ENCODE results near the gene ARHGAP35. TPM values are rescaled to one million over a fixed set of nuclear protein-coding genes. Genes with fewer than 3 reads are reported as not detected.
A peak's percentile ranks its signal among the peaks of the same experiment; 100 is the strongest.
"Not testable (repeated sequence)": the region's sequence is repeated elsewhere in the genome, so short reads cannot be mapped to it uniquely, and the experiment has no call there.

ARHGAP35 gene
- total RNA-seq, 4 donors from 2014 or later, result 42.9 to 109 (median 57.6) TPM

- no peaks in the 10 kb centered on the region for H3K9me3 ChIP-seq
- H3K4me1 ChIP-seq, result peaks cover 0 to 31% (median 9%) of the 10 kb centered on the region in 3 donors
- WGBS, 2 donors (ENCODE audit: low coverage in 1 of 2), result 33 to 36% methylated on average over 1 to 5 of the region's 5 CpGs
- H3K36me3 ChIP-seq, result peaks cover 0 to 29% of the 10 kb centered on the region in 2 donors
- H3K27me3 ChIP-seq, result no peaks in the 10 kb centered on the region
- no peak for TF ChIP-seq POLR2AphosphoS5 (IDR thresholded peaks at IDR 0.05)
- no peak for TF ChIP-seq CTCF (IDR thresholded peaks at IDR 0.05)
- TF ChIP-seq EP300 (IDR thresholded peaks at IDR 0.05), result no peak
- no peak for TF ChIP-seq POLR2A (IDR thresholded peaks at IDR 0.05)
- ATAC-seq, result no peak
- H3K27ac ChIP-seq, result peak overlapping the region in 3 of 4 donors; percentile 88 to 91 (median 90)
- peak overlapping the region; percentile 72 for H3K4me3 ChIP-seq
Measured at GRCh38 chr19:46849610-46850009, 11.2 kb upstream of the ARHGAP35 start.

- H3K27ac ChIP-seq, result peak within 1 kb of the TSS; percentile 64 to 91 (median 89)
- H3K4me3 ChIP-seq, result peak within 1 kb of the TSS; percentile 72
- 0 to 1% methylated on average over 15 to 21 of the region's 53 CpGs for WGBS, 2 donors (ENCODE audit: low coverage in 1 of 2)
- H3K4me1 ChIP-seq, result peaks cover 0 to 32% (median 10%) of the 10 kb centered on the region in 3 donors
- H3K9me3 ChIP-seq, result no peaks in the 10 kb centered on the region
- peak; percentile 96 for ATAC-seq
- peaks cover 0 to 20% of the 10 kb centered on the region in 2 donors for H3K36me3 ChIP-seq
- no peaks in the 10 kb centered on the region for H3K27me3 ChIP-seq
- TF ChIP-seq EP300 (IDR thresholded peaks at IDR 0.05), result no peak
- TF ChIP-seq POLR2A (IDR thresholded peaks at IDR 0.05), result peak; percentile 60 to 61
- peak; percentile 62 for TF ChIP-seq POLR2AphosphoS5 (IDR thresholded peaks at IDR 0.05)
- TF ChIP-seq CTCF (IDR thresholded peaks at IDR 0.05), result peak in 2 of 4 experiments; percentile 15 to 34
Measured at GRCh38 chr19:46850228-46851203, 10.3 kb upstream of the ARHGAP35 start, which contains the start of gene AP2S1. TSS of gene AP2S1 (minus strand) at chr19:46850846. CDS start at chr19:46850766, 80 bp downstream.

GRCh38 chr19:46852830-46853229 is 8.0 kb upstream of the ARHGAP35 start:
- H3K27me3 ChIP-seq, result no peaks in the 10 kb centered on the region
- TF ChIP-seq POLR2A (IDR thresholded peaks at IDR 0.05) (no peak), EP300 (IDR thresholded peaks at IDR 0.05) (no peak), CTCF (IDR thresholded peaks at IDR 0.05) (no peak), POLR2AphosphoS5 (IDR thresholded peaks at IDR 0.05) (no peak)
- no peak overlapping the region for H3K27ac ChIP-seq
- H3K36me3 ChIP-seq, result peaks cover 0 to 3% of the 10 kb centered on the region in 2 donors
- peaks cover 0 to 41% (median 14%) of the 10 kb centered on the region in 3 donors for H3K4me1 ChIP-seq
- H3K4me3 ChIP-seq, result no peak overlapping the region
- no peak for ATAC-seq
- no peaks in the 10 kb centered on the region for H3K9me3 ChIP-seq
- 43 to 78% methylated on average over 1 of the region's 1 CpG for WGBS, 2 donors (ENCODE audit: low coverage in 1 of 2)

- WGBS, 2 donors (ENCODE audit: low coverage in 1 of 2), result 74% methylated on average over 7 of the region's 13 CpGs; no CpG with 5 or more reads in 1 of the 2 donors
- H3K4me1 ChIP-seq, result peaks cover 0 to 30% (median 10%) of the 10 kb centered on the region in 3 donors
- not testable (repeated sequence) for H3K27ac ChIP-seq, H3K4me3 ChIP-seq, H3K27me3 ChIP-seq, H3K9me3 ChIP-seq, ATAC-seq, H3K36me3 ChIP-seq
Measured at GRCh38 chr19:46854698-46855097, 6.1 kb upstream of the ARHGAP35 start.

GRCh38 chr19:46856062-46857022 is 4.5 kb upstream of the ARHGAP35 start:
- no peaks in the 10 kb centered on the region for H3K27me3 ChIP-seq
- ATAC-seq, result peak; percentile 79
- WGBS, 2 donors (ENCODE audit: low coverage in 1 of 2), result 2 to 6% methylated on average over 13 to 30 of the region's 41 CpGs
- TF ChIP-seq POLR2AphosphoS5 (IDR thresholded peaks at IDR 0.05) (peak; percentile 60), CTCF (IDR thresholded peaks at IDR 0.05) (peak in 3 of 4 experiments; percentile 85 to 88 (median 86)), EP300 (IDR thresholded peaks at IDR 0.05) (no peak), POLR2A (IDR thresholded peaks at IDR 0.05) (no peak)
- H3K4me1 ChIP-seq, result peaks cover 0 to 30% (median 9%) of the 10 kb centered on the region in 3 donors
- peak overlapping the region; percentile 4 to 84 (median 78) for H3K27ac ChIP-seq
- H3K4me3 ChIP-seq, result peak overlapping the region in 1 of 2 donors; percentile 47
- H3K9me3 ChIP-seq, result no peaks in the 10 kb centered on the region
- no peaks in the 10 kb centered on the region for H3K36me3 ChIP-seq

All from gastroesophageal sphincter (tissue), 4 donors.